ENCODE measurements around the gene IP6K1. TPM values are rescaled to one million over a fixed set of nuclear protein-coding genes. Genes with fewer than 3 reads are reported as not detected.
"Not testable (repeated sequence)": the region's sequence is repeated elsewhere in the genome, so short reads cannot be mapped to it uniquely, and the experiment has no call there.

Gene IP6K1
- total and polyA plus RNA-seq, 2 experiments from 2014 or later = 10.7 to 35.5 TPM

DNA sequence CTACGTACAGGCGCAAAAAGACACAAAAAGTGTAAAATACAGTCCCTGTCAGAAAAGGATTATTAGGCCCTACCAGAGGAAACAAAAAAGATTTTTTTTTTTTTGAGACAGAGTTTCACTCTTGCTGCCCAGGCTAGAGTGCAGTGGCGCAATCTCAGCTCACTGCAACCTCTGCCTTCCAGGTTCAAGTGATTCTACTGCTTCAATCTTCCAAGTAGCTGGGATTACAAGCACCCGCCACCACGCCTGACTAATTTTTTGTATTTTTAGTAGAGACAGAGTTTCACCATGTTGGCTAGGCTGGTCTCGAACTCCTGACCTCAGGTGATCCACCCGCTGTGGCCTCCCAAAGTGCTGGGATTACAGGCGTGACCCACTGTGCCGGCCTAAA, 5.4 kb downstream of the IP6K1 start:
- not testable (repeated sequence) for H3K27me3 Mint-ChIP-seq (ENCODE audit: insufficient read depth, low read depth, poor library complexity); H3K4me1 Mint-ChIP-seq; H3K27me3 ChIP-seq (ENCODE audit: insufficient read depth); H3K4me3 ChIP-seq; H3K4me2 ChIP-seq; H3K4me1 ChIP-seq (ENCODE audit: insufficient read depth); H3K4me3 Mint-ChIP-seq; H3F3A ChIP-seq (replicated peaks; ENCODE audit: low read depth); H3K27ac Mint-ChIP-seq; H2AFZ ChIP-seq; H3K9me2 ChIP-seq (ENCODE audit: insufficient read depth); H3K9me3 Mint-ChIP-seq; DNase-seq (ENCODE audit: low spot score); ATAC-seq
- Histone ChIP-seq H3K36me3 (ENCODE audit: insufficient read depth) (peaks cover 21% of the 10 kb centered on the region), H3K79me2 (replicated peaks; ENCODE audit: insufficient read depth) (peaks cover 100% of the 10 kb centered on the region), H4K20me1 (replicated peaks; ENCODE audit: insufficient read depth) (peaks cover 30% of the 10 kb centered on the region), H3K27ac (ENCODE audit: low read depth) (peak overlapping the region; percentile 84)
- H3K36me3 Mint-ChIP-seq (ENCODE audit: low read depth) = peaks cover 39% of the 10 kb centered on the region

- TF ChIP-seq CTCF (conservative IDR thresholded peaks at IDR 0.05; ENCODE audit: low read depth in 2 of 2) = no peak
- no peak for TF ChIP-seq ZNF331 (CRISPR knock-in tag; IDR thresholded peaks at IDR 0.05; ENCODE audit: low read depth)
- TF ChIP-seq REST (IDR thresholded peaks at IDR 0.05; ENCODE audit: unreplicated experiment) = no peak
- TF ChIP-seq EZH2 (IDR thresholded peaks at IDR 0.05; ENCODE audit: low read depth, unreplicated experiment) = no peak
- ATAC-seq (no peak), DNase-seq (ENCODE audit: low spot score) (no peak)
- H3K4me1 ChIP-seq (ENCODE audit: insufficient read depth) = peaks cover 5% of the 10 kb centered on the region
- no peaks in the 10 kb centered on the region for H3K9me2 ChIP-seq (ENCODE audit: insufficient read depth)
- peaks cover 21% of the 10 kb centered on the region for H3K36me3 ChIP-seq (ENCODE audit: insufficient read depth)
- no peaks in the 10 kb centered on the region for H3K27me3 ChIP-seq (ENCODE audit: insufficient read depth)
- no peaks in the 10 kb centered on the region for H3K9me3 Mint-ChIP-seq
- peaks cover 35% of the 10 kb centered on the region for H3K36me3 Mint-ChIP-seq (ENCODE audit: low read depth)
- H3K4me3 Mint-ChIP-seq = no peak overlapping the region
- H3K27me3 Mint-ChIP-seq (ENCODE audit: insufficient read depth, low read depth, poor library complexity) = no peaks in the 10 kb centered on the region
- H3K4me2 ChIP-seq = no peak overlapping the region
- peaks cover 35% of the 10 kb centered on the region for H4K20me1 ChIP-seq (replicated peaks; ENCODE audit: insufficient read depth)
- no peak overlapping the region for H2AFZ ChIP-seq
- H3K4me3 ChIP-seq = no peak overlapping the region
- peaks cover 3% of the 10 kb centered on the region for H3K4me1 Mint-ChIP-seq
- 0 out of 2 replicates have a peak, but pooled peaks cover 3% of the 10 kb centered on the region for H3F3A ChIP-seq (replicated peaks; ENCODE audit: low read depth)
- 0 out of 2 replicates have a peak overlapping the region, but pooled peaks have one; percentile 84 for H3K27ac ChIP-seq (ENCODE audit: low read depth)
- H3K79me2 ChIP-seq (replicated peaks; ENCODE audit: insufficient read depth) = peaks cover 100% of the 10 kb centered on the region
- H3K27ac Mint-ChIP-seq = no peak overlapping the region
These were observed 6.0 kb downstream of the IP6K1 start for GRCh38 chr3:49780080-49780974.

All from GM23338 (cell line).